Adipose tissue (tissue), 3 donors: ENCODE results near the gene RCN2. TPM values are rescaled to one million over a fixed set of nuclear protein-coding genes. Genes with fewer than 3 reads are reported as not detected.

Source experiments
- H3K27ac ChIP-seq: one replicate; pipeline ENCODE4 v1.5.1; 2013; ENCODE audit warnings: low read depth, low read length
- WGBS, 3 donors: extraction: QIAGEN DNeasy Blood & Tissue Kit; methylation state at CpG; one replicate each; pipeline ENCODE4 v1.1.7; 2013; 5-methylcytosine and 5-hydroxymethylcytosine counted together
- polyA plus RNA-seq, 3 donors: library from polyadenylated mRNA; stranded (reverse); fragments of 200-250 nt; gene quantifications; one replicate each; pipeline ENCODE4 v1.2.3, GENCODE V29; 2013
- donor health status: healthy with polysubstance abuse.
- donor health status: Bipolar disorder and iron deficiency.
- donor health status: healthy.

RCN2 gene
- polyA plus RNA-seq, 3 donors: 12.9 to 27.6 (median 21.6) TPM

GRCh38 chr15:76929011-76929760 is 2.4 kb upstream of the RCN2 start:
- H3K27ac ChIP-seq: no peak overlapping the region

DNA sequence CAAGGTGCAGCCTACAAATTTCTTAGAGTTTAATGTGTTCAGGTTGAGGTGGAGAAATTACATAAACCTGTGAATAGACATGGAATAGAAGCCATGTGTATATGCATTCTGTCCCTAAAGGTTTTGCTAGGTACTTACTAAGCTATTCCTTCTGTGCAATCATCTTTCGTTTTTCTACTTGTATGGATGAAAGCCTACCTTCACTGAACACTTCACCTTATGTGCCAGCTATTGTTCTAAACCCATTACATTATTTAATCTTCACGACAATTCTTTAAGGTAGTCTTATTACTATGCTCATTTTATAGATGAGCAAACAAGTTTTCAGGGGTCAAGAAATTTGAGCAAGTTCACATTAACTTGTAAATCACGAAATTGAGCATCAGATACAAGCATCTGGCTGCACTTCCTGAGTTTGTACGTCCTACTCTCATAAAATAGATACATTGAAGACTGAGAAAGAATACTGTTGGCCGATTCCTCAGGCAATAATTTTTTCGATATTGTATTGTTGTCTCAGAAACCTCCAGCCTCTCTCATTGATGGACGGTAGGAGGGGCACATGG is 635 bp upstream of the RCN2 start:
- no peak overlapping the region for H3K27ac ChIP-seq
- 12 to 21% (median 18%) methylated on average over 7 of the region's 7 CpGs for WGBS, 3 donors

GRCh38 chr15:76932135-76932966 is 802 bp downstream of the RCN2 start:
- 16 to 24% (median 24%) methylated on average over 14 of the region's 14 CpGs for WGBS, 3 donors
- H3K27ac ChIP-seq: no peak overlapping the region

- H3K27ac ChIP-seq: no peak overlapping the region
- WGBS, 3 donors: 91 to 95% (median 95%) methylated on average over 2 of the region's 2 CpGs
These were observed 4.1 kb downstream of the RCN2 start for GRCh38 chr15:76935620-76936019.

- no peak overlapping the region for H3K27ac ChIP-seq
- WGBS, 3 donors: 76 to 95% (median 79%) methylated on average over 3 of the region's 3 CpGs
These were observed 5.1 kb downstream of the RCN2 start for GRCh38 chr15:76936671-76937070.

- WGBS, 3 donors: 95 to 99% (median 97%) methylated on average over 5 of the region's 5 CpGs
- H3K27ac ChIP-seq: no peak overlapping the region
These were observed 7.2 kb downstream of the RCN2 start for GRCh38 chr15:76938752-76939151.

GRCh38 chr15:76939715-76940114 is 8.2 kb downstream of the RCN2 start:
- no peak overlapping the region for H3K27ac ChIP-seq
- 0% methylated on average over 1 of the region's 1 CpG for WGBS, 3 donors

- no peak overlapping the region for H3K27ac ChIP-seq
- WGBS, 3 donors: 90 to 94% (median 90%) methylated on average over 2 of the region's 2 CpGs
These were observed 10.1 kb downstream of the RCN2 start for GRCh38 chr15:76941636-76942035.

DNA sequence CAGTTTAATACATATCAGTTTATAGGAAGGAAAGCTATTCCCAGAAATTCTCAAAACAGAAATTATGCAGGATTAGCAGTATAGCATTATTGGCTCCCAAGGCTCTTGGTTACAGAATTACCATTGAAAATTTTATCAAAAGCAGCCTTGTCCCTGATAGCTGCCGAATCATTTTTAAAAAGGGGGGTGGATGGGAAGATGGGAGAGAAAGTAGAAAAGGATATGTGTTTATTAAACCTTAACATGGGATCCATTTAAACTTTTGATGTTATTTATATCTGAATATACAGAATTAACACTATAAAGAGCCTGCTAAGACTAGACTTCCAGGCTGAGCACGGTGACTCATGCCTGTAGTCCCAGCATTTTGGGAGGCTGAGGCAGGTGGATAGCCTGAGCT is 10.8 kb downstream of the RCN2 start:
- 78 to 96% (median 90%) methylated on average over 2 of the region's 2 CpGs for WGBS, 3 donors
- H3K27ac ChIP-seq: no peak overlapping the region

DNA sequence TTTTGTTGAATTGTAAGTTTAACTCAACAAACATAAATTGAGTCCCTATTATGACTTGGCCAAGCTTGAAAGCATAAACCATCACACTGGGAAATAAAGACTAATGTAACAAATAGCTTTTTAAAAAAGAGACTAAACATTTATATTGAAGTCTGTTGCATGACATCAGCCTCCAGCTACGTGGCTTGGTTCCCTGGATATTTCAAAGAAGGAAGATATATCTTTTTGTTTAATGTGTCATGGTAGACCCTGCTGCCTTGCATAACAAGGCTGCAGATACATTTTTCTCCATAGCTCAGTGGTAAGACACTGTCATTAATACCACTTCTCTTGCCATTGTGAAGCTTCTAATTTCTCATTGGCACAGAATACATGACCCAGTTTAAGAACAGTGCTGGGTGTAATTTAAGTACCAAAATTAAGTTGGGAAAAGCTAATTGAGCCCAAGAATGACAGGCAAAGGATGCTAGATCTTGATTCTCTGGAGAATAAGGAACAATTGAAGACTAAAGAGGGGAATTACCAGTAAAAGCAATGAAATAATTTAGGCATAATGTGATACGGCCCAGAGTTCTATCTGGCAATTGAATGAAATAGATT is 14.0 kb downstream of the RCN2 start:
- WGBS, 3 donors: 79 to 89% (median 88%) methylated on average over 2 of the region's 2 CpGs
- H3K27ac ChIP-seq: no peak overlapping the region

DNA sequence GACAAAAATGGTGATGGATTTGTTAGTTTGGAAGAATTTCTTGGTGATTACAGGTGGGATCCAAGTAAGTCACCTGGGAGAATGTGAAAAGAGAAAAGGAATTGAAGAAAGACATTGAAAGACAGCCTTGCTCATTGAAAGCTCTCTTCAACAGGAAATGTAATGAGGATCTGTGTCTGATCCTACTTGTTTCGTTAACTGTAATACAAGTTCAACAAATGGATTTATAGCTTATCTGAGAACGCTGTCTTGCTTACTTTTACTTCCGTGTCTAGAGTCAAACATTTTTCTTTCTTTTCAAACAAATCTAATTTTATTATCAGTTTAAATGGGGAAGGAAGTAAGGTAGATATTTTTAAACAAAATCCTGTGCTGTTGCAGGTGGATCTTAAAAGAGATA is 15.9 kb downstream of the RCN2 start:
- H3K27ac ChIP-seq: no peak overlapping the region
- 59 to 85% (median 82%) methylated on average over 3 of the region's 3 CpGs for WGBS, 3 donors

- WGBS, 3 donors: 91 to 97% (median 92%) methylated on average over 1 of the region's 1 CpG
- no peak overlapping the region for H3K27ac ChIP-seq
These were observed 19.7 kb downstream of the RCN2 start for GRCh38 chr15:76951220-76951619.

DNA sequence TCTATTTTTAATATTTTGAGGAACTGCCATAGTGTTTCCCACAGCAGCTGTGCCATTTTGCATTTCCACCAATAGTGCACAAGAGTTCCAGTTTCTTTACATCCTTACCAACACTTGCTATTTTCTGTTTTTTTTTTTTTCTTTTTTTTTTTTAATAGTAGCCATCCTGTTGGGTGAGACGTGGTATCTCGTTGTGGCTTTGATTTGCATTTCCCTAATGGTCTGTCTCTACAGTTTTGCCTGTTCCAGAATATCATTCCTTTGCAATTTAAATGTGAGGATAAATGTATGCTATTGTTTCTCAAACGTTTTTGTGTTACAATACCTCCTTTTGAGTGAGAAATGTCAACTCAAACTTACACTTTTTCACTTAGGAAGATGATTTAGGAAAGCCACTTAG is 22.4 kb downstream of the RCN2 start:
- 50 to 59% (median 52%) methylated on average over 3 of the region's 3 CpGs for WGBS, 3 donors
- no peak overlapping the region for H3K27ac ChIP-seq

GRCh38 chr15:76954744-76955143 is 23.2 kb downstream of the RCN2 start:
- 59 to 70% (median 63%) methylated on average over 2 of the region's 2 CpGs for WGBS, 3 donors
- no peak overlapping the region for H3K27ac ChIP-seq

DNA sequence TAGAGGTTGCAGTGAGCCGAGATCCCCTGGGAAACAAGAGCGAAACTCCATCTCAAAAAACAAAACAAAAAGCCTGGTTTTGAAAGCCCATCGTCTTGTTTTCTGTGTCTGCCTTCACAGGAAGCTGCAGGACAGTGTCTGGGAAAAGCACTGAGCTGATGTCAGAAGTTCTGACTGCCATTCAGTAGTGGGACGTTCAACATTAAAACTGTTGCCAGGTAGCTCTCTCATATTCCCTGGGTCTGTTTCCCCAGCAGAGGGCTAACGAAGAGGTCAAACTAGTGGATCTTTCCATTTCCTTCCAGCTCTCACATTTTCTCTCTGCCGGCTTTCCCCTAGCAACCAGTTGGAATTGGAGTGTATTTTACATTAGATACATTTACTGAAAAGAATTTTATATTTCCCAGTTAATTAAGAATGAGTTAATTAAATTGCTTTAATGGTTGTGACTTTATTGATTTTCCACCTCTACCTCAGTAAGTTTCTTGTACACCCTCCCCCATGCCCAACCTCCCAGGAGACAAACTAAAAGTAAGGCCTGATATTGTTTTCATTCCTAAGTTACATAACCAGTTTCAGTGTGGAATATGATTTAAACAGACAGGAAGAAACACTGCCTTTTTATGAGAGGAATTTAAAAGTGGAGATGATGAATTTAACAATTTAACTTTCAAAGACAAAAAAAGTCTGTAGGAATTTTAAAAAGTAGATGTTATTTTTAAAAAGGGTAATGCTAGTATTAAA is 29.9 kb downstream of the RCN2 start:
- no peak overlapping the region for H3K27ac ChIP-seq
- 50 to 69% (median 68%) methylated on average over 6 of the region's 6 CpGs for WGBS, 3 donors

DNA sequence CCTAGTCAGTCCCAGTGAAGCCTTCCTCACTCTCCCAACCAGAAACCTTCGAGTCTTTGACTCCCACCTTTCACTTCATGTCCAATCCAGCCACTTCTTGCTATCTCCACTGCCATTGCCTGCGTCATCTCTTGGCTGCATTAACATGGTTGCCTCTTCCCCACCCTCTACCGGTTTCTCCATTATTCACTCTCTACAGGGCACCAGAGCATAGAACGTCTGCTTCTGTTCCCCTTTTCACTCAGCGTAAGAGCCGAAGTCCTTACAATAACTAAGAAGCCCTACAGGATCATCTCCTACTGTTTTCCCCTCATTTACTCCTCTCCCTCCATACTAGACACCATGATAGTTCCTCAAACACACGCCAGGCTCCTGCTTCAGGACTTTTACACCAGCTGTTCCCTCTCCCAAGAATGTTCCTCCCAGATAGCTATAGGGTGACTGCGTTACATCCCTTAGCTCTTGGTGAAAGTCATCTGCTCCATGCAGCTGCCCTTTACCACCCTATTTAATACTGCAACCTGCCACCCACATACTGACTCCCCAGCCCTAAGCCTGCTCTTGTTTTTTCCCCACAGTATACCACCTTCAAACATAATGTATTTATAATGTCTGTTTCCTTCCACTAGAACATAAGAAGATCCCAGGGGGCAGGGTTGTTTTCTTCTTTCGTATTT is 30.9 kb downstream of the RCN2 start:
- no peak overlapping the region for H3K27ac ChIP-seq
- 88 to 89% (median 88%) methylated on average over 9 of the region's 9 CpGs for WGBS, 3 donors

DNA sequence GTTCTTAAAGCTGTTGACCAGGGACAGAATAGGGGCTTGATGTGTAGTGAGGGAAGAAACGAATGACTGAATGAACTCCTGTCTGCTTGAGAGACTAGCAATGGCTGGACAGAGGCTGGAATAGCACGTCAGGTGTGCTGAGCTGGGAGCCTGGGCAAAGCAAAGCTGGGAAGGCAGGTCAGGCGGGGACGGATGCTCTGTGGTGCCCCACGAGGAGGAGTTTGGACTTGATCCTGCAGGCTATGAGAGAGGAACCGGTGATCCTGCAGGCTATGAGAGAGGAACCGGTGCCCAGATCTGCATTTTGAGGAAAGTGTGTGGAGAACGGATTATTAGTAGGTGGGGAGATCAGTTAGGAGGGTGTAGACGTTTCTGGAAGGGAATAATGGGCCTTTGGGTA is 32.0 kb downstream of the RCN2 start:
- 33 to 69% (median 68%) methylated on average over 9 of the region's 9 CpGs for WGBS, 3 donors

DNA sequence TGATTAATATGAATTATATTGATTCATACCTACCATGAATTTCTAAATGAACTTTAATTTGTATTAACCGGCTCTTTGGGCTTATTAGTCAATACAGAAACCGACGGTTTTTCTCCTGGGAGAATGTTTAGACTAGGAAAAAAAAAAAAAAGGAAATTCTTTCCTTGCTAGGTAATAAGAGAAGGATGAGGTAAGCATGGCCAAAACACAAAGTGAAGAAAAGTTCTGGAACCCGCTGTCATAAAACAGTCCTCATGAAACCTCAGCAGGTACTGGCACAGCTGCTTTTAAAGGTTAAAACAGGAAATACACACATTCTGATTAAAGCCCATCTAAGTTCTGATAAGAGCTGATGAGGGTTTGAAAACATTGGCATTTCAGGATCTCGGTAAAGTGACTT is 32.6 kb downstream of the RCN2 start:
- WGBS, 3 donors: 26 to 42% (median 34%) methylated on average over 5 of the region's 5 CpGs
- H3K27ac ChIP-seq: no peak overlapping the region

More for the DNA sequence above, 32.0 kb downstream of the RCN2 start:
- H3K27ac ChIP-seq: no peak overlapping the region
